Retinal pigment epithelial cell (primary cell): Measurements from ENCODE around the gene LPAR2.
"Not testable (repeated sequence)": the region's sequence is repeated elsewhere in the genome, so short reads cannot be mapped to it uniquely, and the experiment has no call there.

Source experiments
- DNase-seq: peaks from one replicate; pipeline ENCODE4 v3.0.0-alpha.2; 2010; ENCODE audit warnings: low read depth
- H3K4me3 ChIP-seq: 2 replicates; pipeline ENCODE4 v1.5.1; 2011; ENCODE audit warnings: mild to moderate bottlenecking, low read length, control low read depth, moderate library complexity
- CTCF ChIP-seq: conservative IDR thresholded peaks from 2 replicates; pipeline ENCODE4 v1.5.1; 2011; ENCODE audit warnings: low read depth, low read length, control low read depth, inconsistent platforms

The LPAR2 gene

DNA sequence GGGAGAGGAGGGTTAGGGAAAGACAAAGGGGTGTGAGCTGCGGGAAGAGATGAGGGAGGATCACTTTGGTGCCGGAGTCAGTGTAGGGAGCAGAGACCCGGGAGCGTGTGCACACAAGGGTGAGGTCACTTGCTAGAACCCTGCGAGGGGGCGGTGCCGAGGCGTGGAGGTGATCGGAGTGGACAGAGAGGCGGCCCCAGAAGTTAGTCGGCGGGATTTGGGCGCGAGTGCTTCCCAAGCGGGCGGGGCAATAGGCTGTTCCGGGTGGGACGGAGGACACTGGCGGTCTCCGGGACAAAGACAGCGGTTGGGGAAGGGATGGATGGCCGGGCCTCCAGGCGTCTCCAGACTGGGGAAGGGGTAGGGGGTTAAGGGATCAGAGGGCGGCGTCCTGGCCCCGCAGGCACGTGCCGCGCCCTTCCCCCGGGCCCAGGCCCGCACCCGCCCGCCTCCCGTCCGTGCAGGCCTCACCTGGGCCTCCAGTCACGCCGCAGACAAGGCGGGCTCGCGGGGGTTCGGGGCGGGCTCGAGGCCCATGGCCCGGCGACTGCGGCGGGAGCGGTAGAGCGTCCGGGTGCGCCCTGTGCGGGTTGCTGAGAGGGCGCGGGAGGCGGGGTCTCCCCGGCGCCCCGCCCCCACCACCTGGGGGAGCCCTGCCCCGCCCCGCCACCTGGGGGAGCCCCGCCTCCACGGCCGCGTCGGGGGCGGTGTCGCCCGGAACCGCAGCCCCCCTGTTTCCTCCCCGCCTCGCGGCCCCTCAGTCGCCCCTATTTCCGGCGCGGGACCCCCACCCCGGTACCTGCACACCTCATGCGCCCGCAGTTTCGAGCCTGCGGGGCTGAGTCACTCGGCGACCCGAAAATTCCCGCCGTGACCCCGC lies at the start of gene LPAR2:
LPAR2 (minus strand) TSS at position 600 of the 880 bp plus-strand sequence. CDS start 945 bp downstream, outside the sequence.
- no peak for TF ChIP-seq CTCF
- peak within 1 kb of the TSS; percentile 47 for H3K4me3 ChIP-seq
- no peak for DNase-seq

DNA sequence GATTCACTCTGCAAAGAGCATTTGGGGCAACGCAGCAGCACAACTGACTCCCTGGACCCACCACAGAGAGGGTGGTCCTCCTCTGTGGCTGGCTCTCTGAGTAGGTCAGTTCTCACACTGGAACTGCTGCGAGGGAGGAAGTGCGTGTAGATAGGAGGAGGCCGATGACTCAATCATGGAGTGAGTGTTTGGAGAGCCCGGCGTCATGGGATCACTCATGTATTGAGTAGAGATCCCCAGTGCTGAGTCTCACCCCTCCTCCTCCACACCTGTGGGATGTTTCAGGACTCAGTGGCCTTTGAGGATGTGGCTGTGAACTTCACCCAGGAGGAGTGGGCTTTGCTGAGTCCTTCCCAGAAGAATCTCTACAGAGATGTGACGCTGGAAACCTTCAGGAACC lies 49.6 kb upstream of the LPAR2 start:
- DNase-seq, result no peak
- no peak overlapping the region for H3K4me3 ChIP-seq
- no peak for TF ChIP-seq CTCF

DNA sequence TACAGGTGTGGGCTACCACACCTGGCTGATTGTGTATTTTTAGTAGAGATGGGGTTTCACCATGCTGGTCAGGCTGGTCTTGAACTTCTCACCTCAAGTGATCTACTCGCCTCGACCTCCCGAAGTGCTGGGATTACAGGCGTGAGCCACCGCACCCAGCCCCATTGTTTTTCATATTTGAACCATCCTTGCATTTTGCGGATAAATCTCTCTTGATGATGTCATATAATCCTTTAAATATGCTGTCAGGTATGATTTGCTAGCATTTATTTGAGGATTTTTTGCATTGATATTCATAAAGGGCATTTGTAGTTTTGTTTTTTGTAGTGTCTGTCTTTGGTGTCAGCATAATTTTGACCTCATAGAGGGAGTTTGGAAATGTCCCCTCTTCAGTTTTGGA lies 46.3 kb upstream of the LPAR2 start:
- no peak for DNase-seq
- H3K4me3 ChIP-seq, result no peak overlapping the region
- no peak for TF ChIP-seq CTCF

- no peak for TF ChIP-seq CTCF
- no peak overlapping the region for H3K4me3 ChIP-seq
- DNase-seq, result no peak
Observed at GRCh38 chr19:19672816-19673215, 44.8 kb upstream of the LPAR2 start.

DNA sequence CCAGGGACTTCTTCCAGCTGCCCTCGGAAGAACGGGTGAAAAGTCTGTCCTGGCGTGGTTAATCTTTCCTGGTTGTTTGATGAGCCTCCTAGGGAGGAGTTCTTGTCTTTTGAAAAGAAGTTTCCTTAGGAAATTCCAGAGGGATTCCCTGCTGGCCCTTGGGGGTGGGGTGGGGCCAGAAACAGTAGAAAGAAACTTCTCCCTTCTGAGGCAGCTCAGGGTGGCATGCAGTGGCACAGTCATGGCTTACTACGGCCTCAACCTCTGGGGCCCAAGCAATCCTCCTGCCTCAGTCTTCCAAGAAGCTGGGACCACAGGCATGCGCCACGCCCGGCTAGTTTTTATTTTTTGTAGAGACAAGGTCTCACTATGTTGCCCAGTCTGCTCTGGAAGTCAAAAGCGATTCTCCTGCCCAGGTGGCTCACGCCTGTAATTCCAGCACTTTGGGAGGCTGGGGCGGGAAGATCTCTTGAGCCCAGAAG lies 42.1 kb upstream of the LPAR2 start:
- H3K4me3 ChIP-seq, result peak overlapping the region; percentile 86
- TF ChIP-seq CTCF, result no peak
- DNase-seq, result no peak

- no peak for TF ChIP-seq CTCF
- DNase-seq, result peak; percentile 62
- peak within 1 kb of the TSS; percentile 86 for H3K4me3 ChIP-seq
Observed at GRCh38 chr19:19668230-19669012, 40.4 kb upstream of the LPAR2 start, which contains the start of gene ZNF101. Gene ZNF101 (plus strand): TSS chr19:19668839. CDS start chr19:19668964, 125 bp downstream.

GRCh38 chr19:19665420-19665948 lies 37.5 kb upstream of the LPAR2 start:
- not testable (repeated sequence) for H3K4me3 ChIP-seq, DNase-seq
